ENCODE measurements around the gene LRRC74B.
"Not testable (repeated sequence)": the region's sequence is repeated elsewhere in the genome, so short reads cannot be mapped to it uniquely, and the experiment has no call there.

The LRRC74B gene

DNA sequence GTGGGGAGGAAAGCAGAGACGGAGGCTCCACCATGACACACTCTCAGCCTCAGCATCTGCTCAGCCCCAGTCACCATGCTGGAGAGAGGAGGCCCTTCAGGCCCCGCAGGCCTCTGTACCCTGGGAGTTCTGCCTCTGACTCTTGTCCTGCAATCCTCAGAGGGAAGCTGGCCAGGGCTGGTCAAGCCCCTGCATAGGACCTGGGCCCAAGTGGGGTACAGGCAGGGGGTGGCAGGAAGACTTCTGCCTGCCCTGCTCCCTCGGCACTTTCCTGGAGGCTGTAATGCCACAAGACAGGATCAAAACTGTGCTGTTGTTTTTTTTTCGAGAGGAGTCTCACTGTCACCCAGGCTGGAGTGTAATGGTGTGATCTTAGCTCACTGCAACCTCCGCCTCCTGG is 33.7 kb downstream of the LRRC74B start:
- no peak for DNase-seq

DNA sequence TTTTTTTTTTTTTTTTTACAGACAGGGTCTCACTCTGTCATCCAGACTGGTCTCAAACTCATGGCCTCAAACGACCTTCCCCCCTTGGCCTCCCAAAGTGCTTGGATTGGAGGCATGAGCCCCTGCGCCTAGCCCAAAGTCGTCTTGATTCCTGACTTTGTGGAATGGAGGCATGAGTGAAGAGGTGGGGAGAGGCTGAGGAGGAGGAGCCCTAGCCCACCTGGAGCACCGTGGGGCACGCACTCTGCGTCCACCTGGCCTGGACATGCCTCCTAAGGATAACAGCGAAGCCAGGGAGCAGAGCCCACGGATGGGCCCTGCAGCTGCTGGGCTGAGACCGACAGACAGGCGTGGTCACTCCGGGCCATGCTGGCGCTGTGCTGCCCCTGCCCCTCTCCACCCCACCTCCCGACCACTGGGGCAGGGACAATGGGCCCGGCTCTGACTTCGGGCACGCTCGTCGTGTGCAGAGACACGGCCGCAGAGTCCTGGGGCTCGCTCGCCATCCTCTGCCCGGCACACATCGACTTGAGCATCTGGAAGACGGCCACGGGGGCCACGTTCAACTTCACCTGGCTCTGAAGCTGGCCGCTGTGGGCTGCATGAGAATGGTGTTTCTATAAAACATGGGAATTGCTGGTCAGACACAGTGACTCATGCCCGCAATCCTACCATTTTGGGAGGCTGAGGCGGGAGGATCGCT is 34.8 kb downstream of the LRRC74B start:
- DNase-seq, result no peak

DNA sequence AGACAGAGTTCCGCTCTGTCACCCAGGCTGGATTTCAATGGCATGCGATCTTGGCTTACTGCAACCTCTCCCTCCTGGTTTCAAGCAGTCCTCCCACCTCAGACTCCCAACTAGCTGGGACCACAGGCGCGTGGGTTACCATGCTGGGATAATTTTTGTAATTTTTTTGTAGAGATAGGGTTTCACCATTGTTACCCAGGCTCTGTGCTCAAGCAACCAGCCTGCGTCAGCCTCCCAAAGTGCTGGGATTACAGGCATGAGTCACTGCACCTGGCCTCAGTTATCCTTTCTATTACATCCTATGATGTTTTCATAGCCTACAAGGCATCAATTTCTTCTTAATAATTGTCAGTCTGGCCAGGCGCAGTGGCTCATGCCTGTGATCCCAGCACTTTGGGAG is 36.5 kb downstream of the LRRC74B start:
- no peak for DNase-seq

DNA sequence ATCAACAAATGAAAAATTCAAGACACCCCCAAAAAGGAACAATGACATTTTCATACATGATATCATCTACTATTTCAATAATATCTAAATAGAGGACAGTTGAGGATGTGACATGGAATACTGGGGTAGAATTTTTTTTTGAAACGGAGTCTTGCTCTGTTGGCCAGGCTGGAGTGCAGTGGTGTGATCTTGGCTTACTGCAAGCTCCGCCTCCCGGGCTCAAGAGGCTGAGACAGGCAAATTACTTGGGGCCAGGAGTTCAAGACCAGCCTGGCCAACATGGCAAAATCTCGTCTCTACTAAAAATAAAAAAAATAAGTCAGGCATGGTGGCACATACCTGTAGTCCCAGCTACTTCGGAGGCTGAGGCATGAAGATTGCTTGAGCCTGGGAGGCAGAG is 41.4 kb downstream of the LRRC74B start:
- no peak for DNase-seq

DNA sequence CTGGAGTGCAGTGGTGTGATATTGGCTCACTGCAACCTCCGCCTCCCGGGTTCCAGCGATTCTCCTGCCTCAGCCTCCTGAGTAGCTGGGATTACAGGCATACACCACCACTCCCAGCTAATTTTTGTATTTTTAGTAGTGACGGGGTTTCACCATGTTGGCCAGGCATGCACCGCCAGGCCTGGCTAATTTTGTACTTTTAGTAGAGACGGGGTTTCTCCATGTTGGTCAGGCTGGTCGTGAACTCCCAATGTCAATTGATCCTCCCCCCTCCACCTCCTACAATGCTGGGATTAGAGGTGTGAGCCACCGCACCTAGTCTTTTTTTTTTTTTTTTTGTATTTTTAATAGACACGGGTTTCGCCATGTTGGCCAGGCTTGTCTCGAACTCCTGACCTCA is 42.2 kb downstream of the LRRC74B start:
- not testable (repeated sequence) for DNase-seq

DNA sequence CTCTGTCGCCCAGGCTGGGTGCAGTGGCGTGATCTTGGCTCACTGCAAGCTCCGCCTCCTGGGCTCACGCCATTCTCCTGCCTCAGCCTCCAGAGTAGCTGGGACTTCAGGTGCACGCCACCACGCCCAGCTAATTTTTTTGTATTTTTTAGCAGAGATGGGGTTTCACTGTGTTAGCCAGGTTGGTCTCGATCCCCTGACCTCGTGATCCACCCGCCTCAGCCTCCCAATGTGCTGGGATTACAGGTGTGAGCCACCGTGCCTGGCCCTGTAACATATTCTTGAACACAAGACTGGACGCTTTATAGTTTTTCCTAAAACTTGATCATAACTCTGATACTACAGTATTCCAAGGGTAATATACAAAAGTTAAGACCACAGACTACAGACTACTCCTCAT is 45.5 kb downstream of the LRRC74B start:
- not testable (repeated sequence) for DNase-seq

DNA sequence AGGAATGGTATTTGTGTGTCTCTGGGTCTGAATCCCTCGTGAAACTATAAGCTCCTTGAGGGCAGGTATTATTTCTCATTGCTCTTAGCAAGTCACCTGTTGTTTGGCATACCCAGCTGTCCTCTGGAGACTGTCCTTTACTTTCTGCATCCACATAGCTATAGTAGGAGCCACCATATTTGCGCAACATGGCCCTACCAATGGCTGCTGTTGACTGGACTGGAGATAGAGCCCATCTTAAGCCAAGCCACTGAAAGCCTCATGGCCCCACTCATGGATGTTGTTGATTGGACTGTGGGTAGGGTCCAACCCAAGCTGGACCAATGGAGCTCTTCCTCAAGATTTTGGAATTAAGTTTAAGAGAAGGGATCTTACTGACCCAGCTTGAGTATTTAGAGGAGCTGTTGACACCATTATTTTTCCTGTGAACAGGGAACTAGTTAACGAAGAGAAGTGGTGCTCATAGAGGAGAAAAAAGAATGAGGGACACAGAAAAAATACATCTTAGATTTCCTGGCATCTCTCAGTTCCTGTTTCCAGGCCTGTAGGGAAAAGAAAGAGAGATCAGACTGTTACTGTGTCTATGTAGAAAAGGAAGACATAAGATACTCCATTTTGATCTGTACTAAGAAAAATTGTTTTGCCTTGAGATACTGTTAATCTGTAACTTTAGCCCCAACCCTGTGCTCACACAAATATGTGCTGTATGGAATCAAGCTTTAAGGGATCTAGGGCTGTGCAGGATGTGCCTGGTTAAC is 47.2 kb downstream of the LRRC74B start:
- DNase-seq, result no peak

DNA sequence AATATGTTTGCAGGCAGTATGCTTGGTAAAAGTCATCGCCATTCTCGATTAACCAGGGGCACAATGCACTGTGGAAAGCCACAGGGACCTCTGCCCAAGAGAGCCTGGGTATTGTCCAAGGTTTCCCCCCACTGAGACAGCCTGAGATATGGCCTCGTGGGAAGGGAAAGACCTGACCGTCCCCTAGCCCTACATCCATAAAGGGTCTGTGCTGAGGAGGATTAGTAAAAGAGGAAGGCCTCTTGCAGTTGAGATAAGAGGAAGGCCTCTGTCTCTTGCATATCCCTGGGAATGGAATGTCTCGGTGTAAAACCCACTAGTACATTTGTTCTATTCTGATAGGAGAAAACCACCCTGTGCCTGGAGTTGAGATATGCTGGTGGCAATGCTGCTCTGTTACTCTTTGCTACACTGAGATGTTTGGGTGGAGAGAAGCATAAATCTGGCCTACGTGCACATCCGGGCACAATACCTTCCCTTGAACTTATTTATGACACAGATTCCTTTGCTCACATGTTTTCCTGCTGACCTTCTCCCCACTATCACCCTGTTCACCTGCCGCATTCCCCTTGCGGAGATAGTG is 47.9 kb downstream of the LRRC74B start:
- not testable (repeated sequence) for DNase-seq

DNA sequence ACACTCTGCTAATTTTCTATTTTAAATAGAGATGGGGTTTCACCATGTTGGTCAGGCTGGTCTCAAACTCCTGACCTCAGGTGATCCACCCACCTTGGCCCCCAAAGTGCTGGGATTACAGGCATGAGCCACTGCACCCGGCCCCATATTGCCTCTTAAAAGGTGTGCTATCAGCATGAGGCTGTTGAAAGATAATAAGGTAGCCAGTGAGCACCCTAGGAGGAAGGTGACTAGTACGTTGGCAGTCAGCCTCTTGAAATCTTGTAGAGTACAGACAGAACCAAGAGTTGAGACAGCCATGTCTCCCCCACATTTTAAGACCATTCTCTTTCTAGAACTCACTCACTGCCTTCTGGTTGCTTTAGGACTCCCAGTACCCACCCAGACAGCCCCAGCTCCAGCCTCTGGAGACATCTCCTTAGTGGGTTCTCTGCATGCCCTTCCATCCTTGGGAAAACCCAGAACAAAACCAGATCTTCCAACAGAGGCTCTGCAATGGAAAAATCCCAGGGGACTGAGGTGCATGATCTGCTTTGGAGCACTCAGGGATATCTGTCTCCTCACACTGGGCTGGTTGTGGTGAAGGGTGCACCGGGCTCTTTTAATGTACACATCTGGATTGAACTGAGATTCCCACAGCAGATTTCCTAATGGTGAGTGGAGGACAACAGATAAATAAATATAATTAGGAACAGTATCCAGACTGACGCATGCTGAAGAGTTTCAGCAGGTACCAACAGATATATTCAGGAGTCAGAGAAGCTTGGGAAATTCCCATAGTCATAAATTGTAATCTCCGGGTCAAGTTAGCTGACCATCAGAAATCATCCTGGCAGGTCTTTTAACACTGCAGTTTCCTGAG is 49.4 kb downstream of the LRRC74B start:
- no peak for DNase-seq

DNA sequence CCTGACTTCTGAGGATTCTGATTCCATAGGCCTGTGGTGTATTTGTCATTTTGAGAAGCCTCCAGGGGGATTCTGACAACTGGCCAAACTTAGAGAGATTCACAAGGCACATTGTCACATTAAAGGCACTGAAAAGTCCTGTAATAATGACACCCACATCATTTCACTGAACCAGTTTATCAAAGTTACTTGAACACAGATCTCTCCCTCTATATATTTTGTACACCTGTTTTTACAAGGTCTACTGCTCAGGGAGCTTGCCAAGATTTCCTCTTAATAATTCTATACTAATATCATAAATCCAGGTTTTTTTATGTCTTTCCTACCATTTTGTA is 50.0 kb downstream of the LRRC74B start:
- DNase-seq, result no peak

DNA sequence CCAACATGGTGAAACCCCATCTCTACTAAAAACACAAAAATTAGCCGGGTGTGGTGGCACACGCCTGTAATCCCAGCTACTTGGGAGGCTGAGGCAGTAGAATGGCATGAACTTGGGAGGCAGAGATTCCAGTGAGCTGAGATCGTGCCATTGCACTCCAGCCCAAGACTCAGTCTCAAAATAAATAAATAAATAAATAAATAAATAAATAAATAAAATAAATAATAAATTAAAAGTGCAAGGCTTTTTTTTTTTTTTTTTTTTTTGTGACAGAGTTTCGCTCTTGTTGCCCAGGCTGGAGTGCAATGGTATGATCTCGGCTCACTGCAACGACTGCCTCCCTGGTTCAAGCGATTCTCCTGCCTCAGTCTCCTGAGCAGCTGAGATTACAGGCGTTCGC is 51.1 kb downstream of the LRRC74B start:
- DNase-seq, result not testable (repeated sequence)

DNA sequence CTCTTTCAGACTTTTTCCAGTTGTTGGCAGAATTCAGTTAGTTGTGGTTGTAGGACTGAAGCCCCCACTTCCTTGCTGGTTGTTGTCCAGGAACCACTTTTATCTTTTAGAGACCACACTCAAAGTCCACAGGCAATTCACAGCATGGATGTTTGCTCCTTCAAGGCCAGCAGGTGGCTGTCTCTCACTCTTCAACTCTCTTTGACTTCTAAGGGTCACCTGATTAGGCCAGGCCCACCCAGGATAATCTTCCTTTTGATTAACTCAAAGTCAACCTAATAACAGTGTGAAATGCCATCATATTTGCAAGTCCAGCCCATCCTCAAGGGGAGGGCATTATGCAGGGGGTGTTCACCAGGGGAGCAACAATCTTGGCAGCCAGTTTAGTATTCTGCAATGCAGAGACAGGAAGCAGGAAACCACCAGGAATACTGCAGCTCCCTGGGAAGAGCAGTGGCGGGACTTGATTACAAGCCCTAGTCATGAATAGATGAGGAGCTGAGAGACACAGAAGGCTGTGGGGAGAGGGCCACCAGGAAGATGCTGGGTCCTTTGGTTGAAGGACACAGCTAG is 52.4 kb downstream of the LRRC74B start:
- peak; percentile 35 for DNase-seq

DNA sequence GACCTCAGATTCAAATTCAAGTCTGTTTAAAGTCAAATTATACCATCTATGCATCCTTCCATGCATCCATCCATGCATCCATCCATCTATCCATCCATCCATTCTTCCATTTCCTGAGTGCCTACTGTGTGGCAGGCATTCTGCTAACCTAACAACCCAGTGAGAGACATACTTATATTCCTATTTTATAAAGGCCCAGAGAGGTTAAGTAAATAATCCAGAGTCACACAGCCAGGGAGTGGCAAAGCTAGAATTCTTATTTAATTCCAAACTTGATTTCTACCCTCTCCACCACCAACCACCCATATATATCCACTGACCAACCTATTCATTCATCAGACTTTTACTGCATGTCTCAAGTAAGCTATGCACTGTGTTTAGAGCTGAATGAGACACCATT is 53.8 kb downstream of the LRRC74B start:
- DNase-seq, result no peak

DNA sequence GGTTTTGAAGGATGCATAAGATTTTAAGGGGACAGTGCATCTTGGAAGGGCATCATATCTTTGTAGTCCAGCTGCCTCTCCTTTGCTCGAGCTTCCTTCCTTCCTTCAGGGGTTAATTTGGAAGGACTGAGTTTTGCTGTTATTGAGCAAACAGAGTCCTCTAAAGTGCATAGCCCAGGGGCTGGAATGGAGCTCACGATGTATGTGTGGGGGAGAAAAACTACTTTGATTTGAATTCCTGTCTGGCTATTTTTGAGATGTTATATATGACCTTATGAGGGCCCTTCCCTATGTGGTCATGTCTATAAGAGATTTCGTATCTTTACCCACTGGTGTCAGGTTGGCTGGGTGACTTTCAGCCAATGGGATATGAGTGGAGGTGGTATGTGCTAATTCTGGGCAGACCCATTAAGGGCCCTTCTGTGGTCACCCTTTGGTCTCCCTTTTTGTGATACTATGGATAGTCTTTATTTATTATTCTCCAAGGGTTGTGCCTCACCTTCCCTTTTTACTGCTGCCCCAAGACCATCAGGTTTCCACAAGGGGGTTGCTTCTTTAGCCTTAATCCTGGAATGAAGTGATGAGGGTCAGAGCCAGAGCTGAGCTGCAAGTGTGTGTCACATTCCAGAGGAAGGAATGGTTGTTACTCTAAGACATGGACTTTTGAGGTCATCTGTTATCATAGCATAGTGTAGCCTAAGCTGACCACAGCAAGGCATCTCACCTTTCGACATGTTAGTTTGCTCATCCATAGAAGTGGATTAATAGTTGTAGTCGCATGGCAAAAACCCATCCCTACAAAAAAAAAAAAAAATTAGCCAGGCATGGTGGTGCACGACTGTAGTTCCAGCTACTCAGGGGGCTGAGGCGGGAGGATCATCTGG is 54.6 kb downstream of the LRRC74B start:
- no peak for DNase-seq

DNA sequence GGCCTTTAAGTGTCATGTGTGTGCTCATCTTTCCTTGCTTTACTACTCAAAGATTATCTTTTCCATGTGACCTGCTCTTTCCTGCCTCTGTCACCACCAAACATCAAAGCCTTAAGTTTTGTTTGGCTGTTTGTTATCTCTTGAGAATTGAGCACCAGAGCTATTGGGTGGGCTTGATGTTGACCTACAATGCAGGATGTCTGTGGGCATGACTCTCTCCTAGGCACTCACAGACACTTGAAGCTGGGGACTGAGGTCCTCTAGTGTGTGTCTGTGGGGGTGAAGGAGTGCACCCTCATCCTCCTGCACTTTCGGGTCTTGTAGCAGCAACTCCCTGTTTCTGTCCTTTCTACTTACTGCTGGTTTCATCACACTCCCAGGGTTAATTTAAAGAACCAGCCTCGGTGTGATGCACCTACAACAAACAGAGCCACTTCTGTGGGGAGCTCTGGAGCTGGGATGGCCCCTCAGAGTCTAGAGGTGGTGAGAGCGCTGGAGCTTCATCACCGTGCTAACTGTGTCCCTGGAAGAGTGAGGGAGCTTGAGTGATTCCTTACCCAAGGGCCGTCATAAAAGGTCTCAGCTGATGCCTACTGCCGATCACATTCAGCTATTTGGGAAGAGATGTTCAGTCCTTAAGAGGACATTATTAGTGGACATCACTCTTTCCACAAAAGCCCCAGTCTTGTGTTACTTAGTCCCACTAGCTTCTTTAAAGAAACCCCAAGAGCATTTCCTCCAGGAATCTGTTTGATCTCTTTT is 56.3 kb downstream of the LRRC74B start:
- no peak for DNase-seq

DNA sequence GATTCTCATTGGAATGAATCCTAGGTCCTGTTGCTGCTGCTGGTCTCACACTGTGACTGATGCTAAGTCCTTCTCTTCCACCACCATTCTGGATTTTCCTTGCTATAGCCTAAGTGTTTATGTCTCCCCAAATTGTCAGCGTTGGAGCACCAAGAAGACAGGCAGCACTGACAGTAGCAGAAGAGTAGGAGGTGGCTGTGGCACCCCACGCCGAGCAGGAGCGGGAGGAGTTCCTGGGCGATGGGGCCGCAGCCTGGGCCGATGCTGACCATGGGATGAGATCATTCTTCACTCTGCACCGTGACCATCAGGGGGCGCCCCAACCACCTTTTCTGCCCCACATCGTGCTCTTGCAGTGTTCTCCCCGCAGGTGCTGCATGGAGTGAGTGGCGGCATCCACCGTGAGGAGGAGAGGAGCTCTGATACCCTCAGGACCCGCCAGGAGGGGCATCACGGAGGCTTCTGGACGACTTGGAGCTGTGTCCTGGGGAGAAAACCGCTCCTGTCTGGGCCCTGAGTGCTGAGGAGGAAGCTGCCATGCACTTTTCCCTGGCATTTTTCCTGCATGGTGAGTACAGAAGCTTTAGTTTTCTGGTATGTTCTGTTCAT is 57.0 kb downstream of the LRRC74B start:
- DNase-seq, result peak; percentile 92

DNA sequence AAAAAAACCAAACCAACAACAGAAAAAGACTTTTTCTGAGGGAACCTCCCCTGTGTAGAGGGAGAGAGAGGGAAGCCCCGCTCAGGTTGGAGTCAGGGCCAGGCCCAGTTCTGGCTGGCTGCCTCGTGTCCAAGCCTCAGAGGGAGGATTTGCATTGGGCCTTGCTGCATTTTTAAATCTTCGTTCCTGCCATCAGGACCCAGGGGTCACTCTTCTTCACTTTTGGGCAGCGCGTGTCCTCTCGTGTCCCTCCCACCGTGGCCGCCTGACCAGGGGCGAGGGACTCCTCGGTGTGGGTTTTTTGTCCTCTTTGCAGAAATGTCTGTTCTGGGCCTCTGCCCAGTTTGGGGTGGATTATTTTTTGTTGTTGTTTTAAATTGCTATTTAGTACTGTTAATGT is 57.9 kb downstream of the LRRC74B start:
- DNase-seq, result no peak

DNA sequence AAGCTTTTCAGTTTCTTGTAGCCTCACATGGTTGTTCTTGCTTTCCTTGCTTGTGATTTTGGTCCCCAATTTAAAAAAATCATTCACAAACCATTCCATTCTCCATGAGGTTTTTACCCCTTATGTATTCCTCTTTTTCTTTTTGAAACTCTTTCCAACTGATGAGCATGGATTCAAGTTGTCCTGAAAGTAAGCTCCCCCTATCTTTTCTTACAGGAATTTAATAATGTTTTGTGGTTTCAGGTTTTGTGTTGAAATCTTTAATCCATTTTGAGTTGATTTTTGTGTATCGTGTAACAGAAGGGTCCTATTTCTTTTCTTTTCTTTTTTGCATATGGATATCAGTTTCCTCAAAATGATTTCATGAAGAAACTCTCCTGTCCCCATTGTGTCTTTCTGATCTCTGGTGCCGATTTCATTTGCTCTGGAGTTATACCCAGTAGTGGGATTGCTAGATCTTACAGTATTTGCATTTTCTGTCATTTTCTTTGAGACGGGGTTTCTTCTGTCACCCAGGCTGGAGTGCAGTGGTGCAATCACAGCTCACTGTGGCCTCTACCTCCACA is 58.5 kb downstream of the LRRC74B start:
- DNase-seq, result no peak

DNA sequence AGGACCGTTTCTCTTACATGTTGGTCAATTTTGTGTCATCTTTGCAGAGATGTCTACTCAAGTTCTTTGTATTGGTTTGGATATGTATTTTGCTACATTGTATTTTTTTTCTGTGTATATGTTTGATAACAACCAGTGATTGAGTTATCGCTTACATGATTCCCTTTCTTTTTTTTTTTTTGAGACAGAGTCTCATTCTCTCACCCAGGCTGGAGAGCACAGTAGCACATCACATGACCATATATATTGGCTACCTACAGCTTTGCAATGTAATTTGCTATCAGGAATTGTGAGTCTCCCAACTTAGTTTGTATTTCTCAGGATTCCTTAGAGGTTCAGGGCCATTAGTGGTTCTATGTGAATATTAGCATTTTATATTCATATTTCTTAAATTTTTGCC is 59.5 kb downstream of the LRRC74B start:
- no peak for DNase-seq

DNA sequence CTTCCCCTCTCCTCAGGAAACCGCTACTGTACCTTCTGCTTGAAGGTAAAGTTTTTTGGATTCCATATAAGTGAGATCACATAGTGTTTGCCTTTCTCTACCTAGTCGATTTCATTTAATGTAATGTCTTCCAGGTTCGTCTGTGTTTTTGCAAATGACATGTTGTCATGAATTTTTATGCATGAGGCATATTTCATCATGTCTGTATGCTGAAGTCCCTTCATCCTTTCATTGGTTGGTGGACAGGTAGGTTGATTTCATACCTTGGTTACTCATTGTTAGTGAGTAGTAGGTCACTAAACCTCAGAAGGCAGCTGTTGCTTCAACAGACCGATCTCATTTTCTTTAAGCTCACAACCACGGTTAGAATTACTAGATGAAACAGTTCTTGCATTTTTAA is 60.3 kb downstream of the LRRC74B start:
- DNase-seq, result no peak
